ENCODE measurements around the gene PRELID3B. TPM values are rescaled to one million over a fixed set of nuclear protein-coding genes. Genes with fewer than 3 reads are reported as not detected.

Gene PRELID3B
- total RNA-seq = 35.7 and 58.1 TPM in 2 replicates

GRCh38 chr20:59042151-59042795 lies at the start of gene PRELID3B:
Gene PRELID3B (minus strand): TSS chr20:59042786. CDS start chr20:59042730, 56 bp downstream.

GRCh38 chr20:59032023-59032712 lies 10.4 kb downstream of the PRELID3B start, which contains the start of gene ATP5F1E:
Gene ATP5F1E (minus strand): TSS chr20:59032335. CDS start chr20:59032251, 84 bp downstream.

GRCh38 chr20:59019217-59019616 lies 23.4 kb downstream of the PRELID3B start, which contains the start of gene TUBB1:
Gene TUBB1 (plus strand): TSS chr20:59019429. CDS start chr20:59019523, 94 bp downstream.

GRCh38 chr20:59006864-59007664 lies 35.5 kb downstream of the PRELID3B start, which contains the start of gene CTSZ:
Gene CTSZ (minus strand): TSS chr20:59007254. CDS start chr20:59007128, 126 bp downstream.

Other genes starting within 250 kb of the PRELID3B start
- gene GNAS-AS1, start 191.9 kb downstream of the PRELID3B start, total RNA-seq = 0.53 TPM in 1 of 2 replicates, not detected in the other
- 621 and 623 TPM in 2 replicates for gene GNAS, start 190.1 kb downstream of the PRELID3B start, total RNA-seq
- 57.8 and 70.3 TPM in 2 replicates for gene NELFCD, start 61.5 kb downstream of the PRELID3B start, total RNA-seq
- gene CTSZ, start 35.5 kb downstream of the PRELID3B start, total RNA-seq = 119 and 155 TPM in 2 replicates
- gene TUBB1, start 23.4 kb downstream of the PRELID3B start, total RNA-seq = not detected in 2 replicates
- 21.3 and 22.3 TPM in 2 replicates for gene ATP5F1E, start 10.5 kb downstream of the PRELID3B start, total RNA-seq
- gene ZNF831, start 121.0 kb upstream of the PRELID3B start, total RNA-seq = not detected in 2 replicates